Spleen (tissue), 11 donors: ENCODE data around the gene LRIG1. TPM values are rescaled to one million over a fixed set of nuclear protein-coding genes. Genes with fewer than 3 reads are reported as not detected.

Experiments
- DNase-seq: peaks from one replicate; pipeline ENCODE4 v3.0.0-alpha.2; 2020
- H3K27ac ChIP-seq, 8 donors: fragments of 200-600 bp; sonication (generic) in 7 of 8; 1 replicate in 4 of 8; 2 replicates in 4 of 8; pipeline versions ENCODE4 v1.5.0 to v1.8.0; 2016 to 2021; ENCODE audit warnings: inconsistent platforms in 4 of 8, mild to moderate bottlenecking in 4 of 8, moderate library complexity in 1 of 8
- H3K27me3 ChIP-seq, 7 donors: fragments of 200-600 bp; sonication (generic) in 6 of 7; replicated peaks in 1 of 7; 1 replicate in 4 of 7; 2 replicates in 3 of 7; pipeline versions ENCODE4 v1.5.0 to v1.8.0; 2016 to 2021; ENCODE audit warnings: inconsistent platforms in 3 of 7, mild to moderate bottlenecking in 1 of 7
- H3K36me3 ChIP-seq, 6 donors: fragments of 200-600 bp; sonication (generic) in 5 of 6; 1 replicate in 4 of 6; 2 replicates in 2 of 6; pipeline versions ENCODE4 v1.5.0 to v1.8.0; 2016 to 2021; ENCODE audit warnings: inconsistent platforms in 2 of 6
- H3K4me1 ChIP-seq, 6 donors: fragments of 200-600 bp; sonication (generic) in 5 of 6; 1 replicate in 3 of 6; 2 replicates in 3 of 6; pipeline versions ENCODE4 v1.5.0 to v1.8.0; 2016 to 2021; ENCODE audit warnings: inconsistent platforms in 3 of 6
- H3K4me3 ChIP-seq, 8 donors: fragments of 200-600 bp; sonication (generic) in 7 of 8; 1 replicate in 4 of 8; 2 replicates in 4 of 8; pipeline versions ENCODE4 v1.5.0 to v1.8.0; 2016 to 2021; ENCODE audit warnings: inconsistent platforms in 4 of 8, mild to moderate bottlenecking in 4 of 8, moderate library complexity in 2 of 8
- H3K9me3 ChIP-seq, 8 donors: fragments of 200-600 bp; sonication (generic) in 7 of 8; 1 replicate in 4 of 8; 2 replicates in 4 of 8; pipeline versions ENCODE4 v1.5.0 to v1.8.0; 2016 to 2021; ENCODE audit warnings: inconsistent platforms in 4 of 8
- CTCF ChIP-seq, 11 experiments: fragments of 200-600 bp in 7 of 11; fragments of 450-650 bp in 4 of 11; sonication (generic) in 4 of 11; IDR thresholded peaks in 8 of 11; conservative IDR thresholded peaks in 3 of 11; 1 replicate in 7 of 11; 2 replicates in 4 of 11; pipeline versions ENCODE4 v1.4.0 to v1.8.0; 2016 to 2021; ENCODE audit warnings: antibody characterized with exemption in 11 of 11, inconsistent platforms in 4 of 11, mild to moderate bottlenecking in 1 of 11
- POLR2A ChIP-seq, 3 donors: fragments of 450-650 bp; IDR thresholded peaks; one replicate each; pipeline ENCODE4 v1.5.1; 2017; ENCODE audit warnings: antibody characterized with exemption in 3 of 3, mild to moderate bottlenecking in 1 of 3
- POLR2AphosphoS5 ChIP-seq, 3 donors: sonication (generic); formaldehyde crosslinking; IDR thresholded peaks; one replicate each; pipeline ENCODE4 v1.5.1; 2017; ENCODE audit warnings: antibody characterized with exemption in 3 of 3
- WGBS, 5 donors: extraction: QIAGEN DNeasy Blood & Tissue Kit in 3 of 5; methylation state at CpG; one replicate each; pipeline versions ENCODE4 v1.1.5 to v1.1.7; 2013 to 2018; 5-methylcytosine and 5-hydroxymethylcytosine counted together
- intact Hi-C: fragments of 100-400 bp; cut with DNase I; formaldehyde crosslinking; loops from one replicate; pipeline ENCODE4 v1.15.0; 2023; ENCODE audit warnings: low total_unique reads
- polyA plus RNA-seq, 3 donors: library from polyadenylated mRNA; stranded (reverse); fragments of 200-250 nt; gene quantifications; one replicate each; pipeline ENCODE4 v1.2.1, GENCODE V29; 2013
- total RNA-seq, 7 donors: library from RNA; depleted of rRNA in 3 of 7; stranded (reverse); fragments of >200 nt in 3 of 7; fragmentation: NEBNext Ultra II Directional in 4 of 7; extraction: Animal tissue kit (Norgen Biotek cat#: 25700) in 4 of 7; gene quantifications; one replicate each; pipeline versions ENCODE4 v1.1.0 to v1.2.1, GENCODE V29; 2016 to 2021
- donor health status: healthy with polysubstance abuse.
- donor health status: DM: no; HTN: no; CAD: no; lungs with moderate emphysema.
- donor health status: DM: no; HTN: no; CAD: no.
- donor health status: Bipolar disorder and iron deficiency.
- donor health status: healthy.
- donor health status: DM: no; HTN: no; CAD: no.
- donor health status: DM: yes; HTN: yes; CAD: no.

LRIG1 gene
- total and polyA plus RNA-seq, 10 donors, result 5.9 to 19.7 (median 11.9) TPM

- H3K27ac ChIP-seq, result peak overlapping the region in 1 of 8 donors; percentile 26
- intact Hi-C loops, result no loop called here
- H3K9me3 ChIP-seq, result peaks cover 0 to 11% (median 0%) of the 10 kb centered on the region in 8 donors
- H3K4me1 ChIP-seq, result peaks cover 10 to 57% (median 29%) of the 10 kb centered on the region in 6 donors
- H3K4me3 ChIP-seq, result no peak overlapping the region
- no peak for DNase-seq
- no peaks in the 10 kb centered on the region for H3K36me3 ChIP-seq
- TF ChIP-seq POLR2AphosphoS5 (IDR thresholded peaks at IDR 0.05), result no peak
- TF ChIP-seq CTCF (IDR thresholded peaks at IDR 0.05 in 8 of 11, conservative IDR thresholded peaks at IDR 0.05 in 3 of 11), result no peak
- no peak for TF ChIP-seq POLR2A (IDR thresholded peaks at IDR 0.05)
- WGBS, 5 donors, result 79 to 89% (median 83%) methylated on average over 4 of the region's 4 CpGs
- no peaks in the 10 kb centered on the region for H3K27me3 ChIP-seq
These were observed 17.8 kb downstream of the LRIG1 start for GRCh38 chr3:66483006-66483405.

GRCh38 chr3:66482018-66482404 lies 18.8 kb downstream of the LRIG1 start:
- Histone ChIP-seq H3K27ac (peak overlapping the region in 4 of 8 donors; percentile 19 to 44 (median 28)), H3K36me3 (no peaks in the 10 kb centered on the region), H3K4me3 (peak overlapping the region in 1 of 8 donors; percentile 21), H3K9me3 (peaks cover 0 to 11% (median 0%) of the 10 kb centered on the region in 8 donors), H3K4me1 (peaks cover 10 to 59% (median 29%) of the 10 kb centered on the region in 6 donors), H3K27me3 (no peaks in the 10 kb centered on the region)
- TF ChIP-seq POLR2A (IDR thresholded peaks at IDR 0.05), result no peak
- 62 to 74% (median 71%) methylated on average over 6 of the region's 6 CpGs for WGBS, 5 donors
- intact Hi-C loops, result no loop called here
- DNase-seq, result no peak

GRCh38 chr3:66481071-66482017 lies 19.5 kb downstream of the LRIG1 start:
- TF ChIP-seq CTCF (IDR thresholded peaks at IDR 0.05 in 8 of 11, conservative IDR thresholded peaks at IDR 0.05 in 3 of 11), result no peak
- TF ChIP-seq POLR2A (IDR thresholded peaks at IDR 0.05), result no peak
- TF ChIP-seq POLR2AphosphoS5 (IDR thresholded peaks at IDR 0.05), result no peak
- no peaks in the 10 kb centered on the region for H3K36me3 ChIP-seq
- peaks cover 10 to 59% (median 29%) of the 10 kb centered on the region in 6 donors for H3K4me1 ChIP-seq
- intact Hi-C loops, result no loop called here
- H3K9me3 ChIP-seq, result peaks cover 0 to 11% (median 0%) of the 10 kb centered on the region in 8 donors
- DNase-seq, result no peak
- peak overlapping the region in 1 of 8 donors; percentile 21 for H3K4me3 ChIP-seq
- H3K27me3 ChIP-seq, result no peaks in the 10 kb centered on the region
- WGBS, 5 donors, result 28 to 46% (median 38%) methylated on average over 13 of the region's 13 CpGs
- peak overlapping the region in 5 of 8 donors; percentile 11 to 44 (median 27) for H3K27ac ChIP-seq

- Histone ChIP-seq H3K27ac (peak overlapping the region in 3 of 8 donors; percentile 11 to 44 (median 19)), H3K4me1 (peaks cover 10 to 59% (median 29%) of the 10 kb centered on the region in 6 donors), H3K27me3 (no peaks in the 10 kb centered on the region), H3K4me3 (no peak overlapping the region), H3K36me3 (no peaks in the 10 kb centered on the region), H3K9me3 (peaks cover 0 to 11% (median 0%) of the 10 kb centered on the region in 8 donors)
- intact Hi-C loops, result no loop called here
- DNase-seq, result no peak
- no peak for TF ChIP-seq POLR2A (IDR thresholded peaks at IDR 0.05)
- no peak for TF ChIP-seq POLR2AphosphoS5 (IDR thresholded peaks at IDR 0.05)
- TF ChIP-seq CTCF (IDR thresholded peaks at IDR 0.05 in 8 of 11, conservative IDR thresholded peaks at IDR 0.05 in 3 of 11), result no peak
- WGBS, 5 donors, result 20 to 40% (median 25%) methylated on average over 2 of the region's 2 CpGs
These were observed 20.2 kb downstream of the LRIG1 start for GRCh38 chr3:66480666-66481065.
